Omental fat pad (tissue), 4 donors: ENCODE results near the gene MYL7. TPM values are rescaled to one million over a fixed set of nuclear protein-coding genes. Genes with fewer than 3 reads are reported as not detected.

Experiments used
- ATAC-seq: fragments of 150-250 bp; one replicate; pipeline ENCODE4 v1.9.1; 2016; ENCODE audit warnings: mild to moderate bottlenecking, moderate library complexity; ENCODE audit not compliant: low FRiP score
- DNase-seq: peaks from one replicate; pipeline ENCODE4 v3.0.0-alpha.2; 2019; ENCODE audit warnings: low spot score
- total RNA-seq, 4 donors: library from RNA; depleted of rRNA; stranded (reverse); fragments of >200 nt; gene quantifications; one replicate each; pipeline ENCODE4 v1.1.0, GENCODE V29; 2016
- TF ChIP-seq, protein P1 (sequence below), 3 donors: fragments of 450-650 bp; IDR thresholded peaks; one replicate each; pipeline ENCODE4 v1.5.1; 2016 to 2017; ENCODE audit warnings: antibody characterized with exemption in 3 of 3, mild to moderate bottlenecking in 3 of 3, moderate library complexity in 2 of 3

The MYL7 gene
- total RNA-seq, 4 donors from 2014 or later: not detected

DNA sequence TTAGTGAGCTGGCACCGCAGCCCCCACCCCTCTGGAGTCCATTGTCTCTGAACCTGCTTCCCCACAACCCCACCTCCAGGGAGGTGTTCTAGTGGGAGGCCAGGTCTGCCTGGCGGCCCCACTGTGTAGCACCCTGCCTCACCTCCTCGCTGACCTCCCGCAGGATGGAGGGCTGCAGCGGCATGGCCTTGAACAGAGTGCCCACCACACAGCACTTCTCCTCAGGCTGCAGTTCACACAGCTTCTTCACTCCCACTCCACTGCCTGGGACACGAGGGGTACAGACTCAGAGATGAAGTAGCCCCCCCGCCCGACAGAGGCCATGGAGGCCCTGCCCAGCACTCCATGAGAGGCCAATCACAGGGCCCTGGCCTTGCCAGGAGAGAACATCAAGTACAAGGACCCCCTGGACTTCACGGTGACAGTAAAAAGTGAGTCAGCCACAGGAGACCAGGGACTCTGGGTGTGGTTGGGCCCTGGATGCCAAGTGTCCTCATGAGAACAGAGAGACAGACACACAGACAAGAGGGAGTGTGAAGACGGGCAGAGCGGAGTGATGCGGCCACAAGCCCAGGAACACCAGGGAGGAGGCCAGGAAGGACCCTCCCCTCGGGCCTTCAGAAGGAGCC lies 23.2 kb downstream of the MYL7 start:
- DNase-seq (no peak), ATAC-seq (no peak)
- TF ChIP-seq, protein P1, sequence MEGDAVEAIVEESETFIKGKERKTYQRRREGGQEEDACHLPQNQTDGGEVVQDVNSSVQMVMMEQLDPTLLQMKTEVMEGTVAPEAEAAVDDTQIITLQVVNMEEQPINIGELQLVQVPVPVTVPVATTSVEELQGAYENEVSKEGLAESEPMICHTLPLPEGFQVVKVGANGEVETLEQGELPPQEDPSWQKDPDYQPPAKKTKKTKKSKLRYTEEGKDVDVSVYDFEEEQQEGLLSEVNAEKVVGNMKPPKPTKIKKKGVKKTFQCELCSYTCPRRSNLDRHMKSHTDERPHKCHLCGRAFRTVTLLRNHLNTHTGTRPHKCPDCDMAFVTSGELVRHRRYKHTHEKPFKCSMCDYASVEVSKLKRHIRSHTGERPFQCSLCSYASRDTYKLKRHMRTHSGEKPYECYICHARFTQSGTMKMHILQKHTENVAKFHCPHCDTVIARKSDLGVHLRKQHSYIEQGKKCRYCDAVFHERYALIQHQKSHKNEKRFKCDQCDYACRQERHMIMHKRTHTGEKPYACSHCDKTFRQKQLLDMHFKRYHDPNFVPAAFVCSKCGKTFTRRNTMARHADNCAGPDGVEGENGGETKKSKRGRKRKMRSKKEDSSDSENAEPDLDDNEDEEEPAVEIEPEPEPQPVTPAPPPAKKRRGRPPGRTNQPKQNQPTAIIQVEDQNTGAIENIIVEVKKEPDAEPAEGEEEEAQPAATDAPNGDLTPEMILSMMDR (IDR thresholded peaks at IDR 0.05): no peak

- ATAC-seq (no peak), DNase-seq (no peak)
- TF ChIP-seq, protein P1 (IDR thresholded peaks at IDR 0.05): no peak
Measured at GRCh38 chr7:44116789-44117666, 24.1 kb downstream of the MYL7 start.

- no peak for ATAC-seq
Measured at GRCh38 chr7:44116087-44116788, 24.9 kb downstream of the MYL7 start.

GRCh38 chr7:44114586-44115310 lies 26.4 kb downstream of the MYL7 start:
- no peak for DNase-seq
- no peak for ATAC-seq
- TF ChIP-seq, protein P1 (IDR thresholded peaks at IDR 0.05): no peak

More at GRCh38 chr7:44116087-44116788, 24.9 kb downstream of the MYL7 start:
- no peak for DNase-seq
- TF ChIP-seq, protein P1 (IDR thresholded peaks at IDR 0.05): no peak

DNA sequence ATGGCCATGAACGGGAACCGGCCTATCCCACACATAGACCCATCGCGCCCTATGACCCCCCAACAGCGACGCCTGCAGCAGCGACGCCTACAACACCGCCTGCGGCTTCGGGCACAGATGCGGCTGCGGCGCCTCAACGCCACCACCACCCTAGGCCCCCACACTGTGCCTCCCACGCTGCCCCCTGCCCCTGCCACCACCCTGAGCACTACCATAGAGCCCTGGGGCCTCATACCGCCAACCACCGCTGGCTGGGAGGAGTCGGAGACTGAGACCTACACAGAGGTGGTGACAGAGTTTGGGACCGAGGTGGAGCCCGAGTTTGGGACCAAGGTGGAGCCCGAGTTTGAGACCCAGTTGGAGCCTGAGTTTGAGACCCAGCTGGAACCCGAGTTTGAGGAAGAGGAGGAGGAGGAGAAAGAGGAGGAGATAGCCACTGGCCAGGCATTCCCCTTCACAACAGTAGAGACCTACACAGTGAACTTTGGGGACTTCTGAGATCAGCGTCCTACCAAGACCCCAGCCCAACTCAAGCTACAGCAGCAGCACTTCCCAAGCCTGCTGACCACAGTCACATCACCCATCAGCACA lies 27.3 kb downstream of the MYL7 start:
- ATAC-seq (no peak), DNase-seq (no peak)
- TF ChIP-seq, protein P1 (IDR thresholded peaks at IDR 0.05): no peak
